GM18907 (cell line): ENCODE measurements around the gene ASIC2.

Source experiments
- ATAC-seq: cut with Tn5 transposase; IDR thresholded peaks from one replicate; pipeline ENCODE4 v1.9.1; 2021; ENCODE audit warnings: mild to moderate bottlenecking, moderate library complexity; ENCODE audit not compliant: unreplicated experiment

The ASIC2 gene

GRCh38 chr17:33166472-33166871 is 126.6 kb downstream of the ASIC2 start:
- no peak for ATAC-seq

GRCh38 chr17:33164169-33164881 is 128.8 kb downstream of the ASIC2 start:
- no peak for ATAC-seq

DNA sequence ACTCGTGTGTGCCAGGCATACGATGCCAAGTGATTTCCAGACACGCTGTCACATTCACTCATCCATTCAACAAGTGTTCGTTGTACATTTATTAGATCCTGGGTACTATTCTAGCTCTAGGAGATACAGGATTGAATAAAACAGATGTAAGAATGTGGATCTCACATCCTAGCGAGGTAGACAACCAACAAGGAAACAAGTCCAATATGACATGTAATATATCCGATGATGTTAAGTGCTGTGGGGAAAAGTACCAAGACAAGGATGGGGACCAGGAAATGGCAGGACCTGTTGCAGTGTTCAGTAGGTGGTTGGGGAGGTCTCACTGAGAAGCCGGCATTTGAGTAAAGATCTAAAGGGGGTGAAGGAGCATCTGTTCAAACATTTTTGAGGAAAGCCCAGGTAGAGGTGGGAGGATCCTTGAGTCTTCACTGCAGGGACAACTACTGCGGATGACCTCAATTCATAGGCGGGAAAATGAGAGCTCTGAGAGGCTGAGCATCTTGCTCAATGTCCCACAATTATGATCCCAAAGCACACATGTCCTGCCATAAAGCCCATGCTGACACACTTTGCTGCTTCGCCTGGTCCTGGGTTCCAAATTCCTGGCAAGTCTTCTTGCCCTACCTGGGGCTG is 129.4 kb downstream of the ASIC2 start:
- ATAC-seq = no peak

DNA sequence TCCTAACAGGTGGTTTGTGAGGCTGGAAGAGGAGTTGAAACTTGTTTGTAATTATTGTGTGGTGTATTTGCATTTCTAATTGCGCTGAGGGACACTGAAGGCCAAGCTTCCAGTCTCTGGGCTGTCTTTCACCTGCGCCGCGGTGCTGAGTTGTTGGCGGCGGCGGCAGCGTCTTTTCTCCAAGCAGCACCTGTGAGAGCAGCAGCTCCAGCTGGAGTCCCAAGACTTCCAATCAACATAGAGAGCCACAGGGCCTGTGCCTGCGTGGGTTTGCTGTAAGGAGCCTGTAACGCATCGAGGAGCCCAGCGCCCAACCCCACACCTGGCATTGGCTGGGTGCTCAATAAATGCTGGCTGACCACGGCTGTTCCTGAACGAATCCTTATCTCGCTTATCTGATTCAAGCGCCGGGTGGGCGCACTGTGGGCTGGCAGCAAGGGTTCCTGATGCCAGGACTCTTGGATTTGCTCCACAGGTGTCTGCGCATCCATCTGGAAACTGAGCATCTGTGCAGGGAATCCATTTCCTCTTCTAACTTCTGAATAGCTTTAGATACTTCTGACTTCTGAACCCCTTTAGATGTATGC is 138.1 kb downstream of the ASIC2 start:
- no peak for ATAC-seq

- ATAC-seq = no peak
Measured at GRCh38 chr17:33152783-33153182, 140.3 kb downstream of the ASIC2 start.

- ATAC-seq = no peak
Measured at GRCh38 chr17:33151565-33151964, 141.5 kb downstream of the ASIC2 start.

- ATAC-seq = no peak
Measured at GRCh38 chr17:33145941-33146340, 147.2 kb downstream of the ASIC2 start.

DNA sequence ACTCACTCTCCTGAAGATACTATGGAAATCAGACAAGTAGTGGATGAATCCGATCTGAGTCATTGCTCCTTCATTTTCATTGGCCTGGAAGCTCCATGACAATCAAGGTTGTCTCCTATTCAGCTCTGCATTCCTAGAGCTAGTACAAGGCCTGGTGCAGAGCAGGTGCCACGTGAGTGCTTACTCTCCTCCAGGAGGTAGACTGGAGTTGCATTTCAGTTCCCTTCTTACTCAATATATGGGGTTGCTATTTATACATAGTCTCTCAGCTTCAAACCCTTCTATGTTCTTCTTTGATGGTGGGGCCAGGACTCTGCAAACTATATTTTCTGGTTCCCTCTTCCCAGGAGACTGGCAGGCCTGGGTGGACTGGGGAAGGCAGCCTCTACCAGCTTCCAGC is 148.3 kb downstream of the ASIC2 start:
- no peak for ATAC-seq

DNA sequence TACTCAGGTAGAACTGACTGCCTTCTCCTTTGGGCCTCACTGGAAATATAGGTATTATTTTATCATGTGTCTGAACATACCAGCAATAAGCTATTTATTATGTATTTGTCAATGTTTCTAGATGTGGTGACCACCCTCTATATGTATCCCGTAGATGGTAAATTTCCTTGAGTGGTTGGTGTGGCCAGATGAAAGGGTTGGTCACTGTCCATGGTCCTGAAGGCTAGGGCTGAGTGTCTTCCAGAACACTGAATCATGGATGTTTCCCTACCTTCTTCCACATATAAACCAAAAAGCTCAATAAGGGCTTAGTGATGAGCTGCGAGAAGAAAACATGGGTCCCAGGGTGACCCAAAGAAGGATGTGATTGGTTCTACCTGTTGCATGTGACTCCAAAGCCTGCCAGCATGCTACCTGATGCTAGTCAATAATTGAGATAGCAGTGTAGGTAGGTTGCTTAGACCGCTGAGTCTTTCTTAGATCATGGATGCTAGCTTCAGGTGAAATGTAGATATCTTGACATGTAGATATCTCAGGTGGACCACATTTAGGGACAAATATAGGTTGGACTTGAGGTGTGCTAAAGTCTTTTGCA is 150.3 kb downstream of the ASIC2 start:
- no peak for ATAC-seq

- ATAC-seq = no peak
Measured at GRCh38 chr17:33140413-33141099, 152.5 kb downstream of the ASIC2 start.

- ATAC-seq = no peak
Measured at GRCh38 chr17:33138627-33139026, 154.5 kb downstream of the ASIC2 start.

GRCh38 chr17:33137426-33137825 is 155.7 kb downstream of the ASIC2 start:
- ATAC-seq = no peak

DNA sequence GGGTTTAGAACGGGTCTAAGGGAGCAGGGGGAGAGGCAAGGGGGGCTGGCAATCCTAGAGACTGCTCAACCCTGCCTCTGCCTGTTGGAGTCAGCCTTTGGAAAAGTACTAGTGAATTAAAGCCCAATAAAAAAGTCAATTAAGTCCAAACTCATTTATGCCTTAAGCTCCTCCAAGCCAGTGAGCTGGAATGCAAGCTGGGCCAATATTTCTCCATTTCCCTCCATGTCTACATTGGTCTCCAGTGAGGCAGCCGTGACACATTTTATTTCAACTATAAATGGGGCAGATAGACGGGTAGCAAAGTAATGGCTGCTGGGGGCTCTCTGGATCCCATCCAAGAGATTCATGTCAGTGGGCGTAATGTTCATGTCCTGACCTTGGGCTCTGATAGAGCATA is 157.4 kb downstream of the ASIC2 start:
- no peak for ATAC-seq

- no peak for ATAC-seq
Measured at GRCh38 chr17:33131620-33132019, 161.5 kb downstream of the ASIC2 start.

- no peak for ATAC-seq
Measured at GRCh38 chr17:33127706-33128105, 165.4 kb downstream of the ASIC2 start.

- no peak for ATAC-seq
Measured at GRCh38 chr17:33126086-33126485, 167.0 kb downstream of the ASIC2 start.

DNA sequence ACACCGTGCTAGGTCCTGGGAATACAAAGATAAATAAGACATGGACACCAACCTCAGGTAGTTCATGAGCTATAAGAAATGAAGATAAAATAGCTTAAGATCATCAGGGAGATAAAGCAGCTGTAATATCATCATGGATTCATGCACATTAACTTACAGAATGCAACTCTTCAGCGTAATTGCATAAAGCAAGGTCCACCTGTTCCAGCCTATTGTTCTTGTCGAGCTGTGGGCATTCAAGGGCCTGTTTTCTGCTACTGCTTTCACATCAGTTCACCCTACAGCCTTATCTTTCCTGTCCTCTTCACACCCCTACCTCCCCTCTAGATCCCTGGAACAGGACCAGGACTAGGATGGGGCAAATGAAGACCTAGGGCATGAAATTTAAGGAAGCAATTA is 167.5 kb downstream of the ASIC2 start:
- ATAC-seq = no peak

- ATAC-seq = no peak
Measured at GRCh38 chr17:33124871-33125551, 168.1 kb downstream of the ASIC2 start.

DNA sequence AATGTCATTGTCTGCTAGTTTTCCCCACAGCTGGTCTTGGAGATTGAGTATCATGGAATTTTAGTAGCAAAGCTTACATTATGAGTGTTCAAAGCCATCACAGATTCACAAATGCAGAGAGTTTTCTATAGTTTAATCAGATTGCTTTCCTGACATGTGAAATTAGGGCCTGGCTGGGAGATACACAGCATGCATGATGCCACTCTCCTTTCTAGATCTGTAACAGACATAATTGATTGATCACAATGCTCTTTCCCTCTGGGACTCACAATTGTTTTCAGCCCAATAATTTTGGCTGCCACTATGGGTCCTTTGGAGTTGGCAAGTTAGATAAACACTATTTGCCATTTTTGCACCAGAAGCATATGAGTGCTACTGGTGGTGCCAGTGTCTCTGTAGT is 168.9 kb downstream of the ASIC2 start:
- no peak for ATAC-seq

GRCh38 chr17:33121756-33122155 is 171.3 kb downstream of the ASIC2 start:
- no peak for ATAC-seq

GRCh38 chr17:33121272-33121671 is 171.8 kb downstream of the ASIC2 start:
- ATAC-seq = no peak
